H9 (cell line): ENCODE results near the gene MMRN2. TPM values are rescaled to one million over a fixed set of nuclear protein-coding genes. Genes with fewer than 3 reads are reported as not detected.

ENCODE experiments used
- DNase-seq: peaks from one replicate; pipeline ENCODE4 v3.0.0-alpha.2; 2017
- H2AFZ ChIP-seq: one replicate; pipeline ENCODE4 v1.6.1; 2013; ENCODE audit warnings: mild to moderate bottlenecking, low read length, control low read depth, moderate library complexity
- H2AK5ac ChIP-seq: 2 replicates; pipeline ENCODE4 v1.6.1; 2013; ENCODE audit warnings: low read length, control low read depth, mixed read lengths; ENCODE audit not compliant: insufficient read length
- H2BK120ac ChIP-seq: one replicate; pipeline ENCODE4 v1.6.1; 2013; ENCODE audit warnings: low read depth, mild to moderate bottlenecking, low read length, control low read depth, inconsistent platforms; ENCODE audit not compliant: poor library complexity, severe bottlenecking
- H2BK12ac ChIP-seq: 2 replicates; pipeline ENCODE4 v1.6.1; 2013; ENCODE audit warnings: low read length, control low read depth, mixed read lengths, low read depth; ENCODE audit not compliant: insufficient read length
- H2BK15ac ChIP-seq: 2 replicates; pipeline ENCODE4 v1.6.1; 2013; ENCODE audit warnings: low read depth, low read length, control low read depth
- H2BK20ac ChIP-seq: one replicate; pipeline ENCODE4 v1.6.1; 2013; ENCODE audit warnings: low read depth, mild to moderate bottlenecking, low read length, control low read depth, inconsistent platforms; ENCODE audit not compliant: poor library complexity, severe bottlenecking
- H2BK5ac ChIP-seq: 2 replicates; pipeline ENCODE4 v1.6.1; 2013; ENCODE audit warnings: low read length, control low read depth, mixed read lengths; ENCODE audit not compliant: insufficient read length
- H3K14ac ChIP-seq: 2 replicates; pipeline ENCODE4 v1.6.1; 2013; ENCODE audit warnings: low read length, control low read depth; ENCODE audit not compliant: insufficient read depth
- H3K18ac ChIP-seq: 2 replicates; pipeline ENCODE4 v1.6.1; 2013; ENCODE audit warnings: low read depth, mild to moderate bottlenecking, mixed read lengths, low read length, control low read depth; ENCODE audit not compliant: insufficient read length
- H3K23ac ChIP-seq: 2 replicates; pipeline ENCODE4 v1.6.1; 2013; ENCODE audit warnings: low read length, control low read depth, mixed read lengths, low read depth; ENCODE audit not compliant: insufficient read length
- H3K23me2 ChIP-seq: 2 replicates; pipeline ENCODE4 v1.6.1; 2013; ENCODE audit warnings: low read depth, mild to moderate bottlenecking, mixed read lengths, low read length, control low read depth; ENCODE audit not compliant: insufficient read length, poor library complexity, severe bottlenecking
- H3K27ac ChIP-seq: 2 replicates; pipeline ENCODE4 v1.5.1; 2013; ENCODE audit warnings: low read length, control low read depth, mixed read lengths, low read depth; ENCODE audit not compliant: insufficient read length
- H3K27me3 ChIP-seq: 2 replicates; pipeline ENCODE4 v1.6.1; 2013; ENCODE audit warnings: low read length, control low read depth, inconsistent platforms; ENCODE audit not compliant: insufficient read depth
- H3K4ac ChIP-seq: 2 replicates; pipeline ENCODE4 v1.6.1; 2013; ENCODE audit warnings: low read depth, mild to moderate bottlenecking, control low read depth, inconsistent platforms, low read length, moderate library complexity
- H3K4me1 ChIP-seq: 2 replicates; pipeline ENCODE4 v1.6.1; 2013; ENCODE audit warnings: low read length, control low read depth, inconsistent platforms; ENCODE audit not compliant: insufficient read depth
- H3K4me2 ChIP-seq: 2 replicates; pipeline ENCODE4 v1.6.1; 2013; ENCODE audit warnings: low read length, control low read depth, mixed read lengths; ENCODE audit not compliant: insufficient read length, insufficient read depth
- H3K56ac ChIP-seq: 2 replicates; pipeline ENCODE4 v1.6.1; 2013; ENCODE audit warnings: low read depth, mild to moderate bottlenecking, mixed read lengths, low read length, control low read depth; ENCODE audit not compliant: insufficient read length
- H3K79me1 ChIP-seq: 2 replicates; pipeline ENCODE4 v1.6.1; 2013; ENCODE audit warnings: low read depth, mild to moderate bottlenecking, moderate library complexity, low read length, control low read depth, inconsistent platforms; ENCODE audit not compliant: insufficient read depth, poor library complexity, severe bottlenecking
- H3K79me2 ChIP-seq: 2 replicates; pipeline ENCODE4 v1.6.1; 2013; ENCODE audit warnings: low read length, control low read depth, inconsistent platforms; ENCODE audit not compliant: insufficient read depth
- H3K9ac ChIP-seq: 2 replicates; pipeline ENCODE4 v1.6.1; 2013; ENCODE audit warnings: low read length, control low read depth, mixed read lengths; ENCODE audit not compliant: insufficient read length; ENCODE audit errors: extremely low read depth
- H3K9me3 ChIP-seq: one replicate; pipeline ENCODE4 v1.6.1; 2013; ENCODE audit warnings: low read depth, low read length, inconsistent platforms; ENCODE audit not compliant: control insufficient read depth
- H3T11ph ChIP-seq: one replicate; pipeline ENCODE4 v1.6.1; 2013; ENCODE audit warnings: mild to moderate bottlenecking, low read length, control low read depth, inconsistent platforms
- H4K20me1 ChIP-seq: one replicate; pipeline ENCODE4 v1.6.1; 2013; ENCODE audit not compliant: control insufficient read depth, insufficient read length, insufficient read depth
- H4K5ac ChIP-seq: 2 replicates; pipeline ENCODE4 v1.6.1; 2013; ENCODE audit warnings: low read depth, mild to moderate bottlenecking, mixed read lengths, low read length, control low read depth; ENCODE audit not compliant: insufficient read length
- H4K8ac ChIP-seq: replicated peaks from 2 replicates; pipeline ENCODE4 v1.6.1; 2013; ENCODE audit warnings: low read length, control low read depth, mixed read lengths, low read depth; ENCODE audit not compliant: insufficient read length
- H4K91ac ChIP-seq: 2 replicates; pipeline ENCODE4 v1.6.1; 2013; ENCODE audit warnings: low read depth, mild to moderate bottlenecking, moderate library complexity, mixed read lengths, low read length, control low read depth; ENCODE audit not compliant: insufficient read length
- H3K27ac Mint-ChIP-seq, 3 experiments: 2 replicates in 2 of 3; 3 replicates in 1 of 3; pipeline ENCODE4 v1.8.0; 2020 to 2021; ENCODE audit warnings: mixed read lengths in 3 of 3, mild to moderate bottlenecking in 1 of 3, moderate library complexity in 1 of 3
- H3K27me3 Mint-ChIP-seq: 2 replicates; pipeline ENCODE4 v1.8.0; 2021; ENCODE audit warnings: low read depth, mild to moderate bottlenecking, moderate library complexity, mixed read lengths
- H3K36me3 Mint-ChIP-seq, 3 experiments: 2 replicates in 2 of 3; 3 replicates in 1 of 3; pipeline ENCODE4 v1.8.0; 2020 to 2021; ENCODE audit warnings: low read depth in 3 of 3, mixed read lengths in 3 of 3; ENCODE audit not compliant: insufficient read depth in 1 of 3
- H3K4me1 Mint-ChIP-seq, 2 experiments: 2 replicates each; pipeline ENCODE4 v1.8.0; 2020; ENCODE audit warnings: mixed read lengths in 2 of 2
- H3K4me3 Mint-ChIP-seq, 2 experiments: 2 replicates in 1 of 2; 3 replicates in 1 of 2; pipeline ENCODE4 v1.8.0; 2020 to 2021; ENCODE audit warnings: mild to moderate bottlenecking in 2 of 2, mixed read lengths in 2 of 2, moderate library complexity in 1 of 2
- H3K9me3 Mint-ChIP-seq, 2 experiments: 2 replicates in 1 of 2; 3 replicates in 1 of 2; pipeline ENCODE4 v1.8.0; 2020; ENCODE audit warnings: mild to moderate bottlenecking in 2 of 2, mixed read lengths in 2 of 2, moderate library complexity in 1 of 2
- CTCF ChIP-seq: fragments of 200-600 bp; sonication (generic); conservative IDR thresholded peaks from 3 replicates; pipeline ENCODE4 v1.8.0; 2021; ENCODE audit warnings: antibody characterized with exemption, mild to moderate bottlenecking
- WGBS: extraction: QIAGEN DNeasy Blood & Tissue Kit; methylation state at CpG from one replicate; pipeline ENCODE4 v1.1.7; 2013; ENCODE audit warnings: missing lambda C conversion rate, low lambda C conversion rate, mixed read lengths; ENCODE audit not compliant: insufficient read length; ENCODE audit errors: extremely low coverage; 5-methylcytosine and 5-hydroxymethylcytosine counted together
- total RNA-seq: library from RNA; stranded (reverse); gene quantifications from 2 replicates; pipeline ENCODE4 v1.2.1, GENCODE V29; 2021

Gene MMRN2
- total RNA-seq, 1 experiment from 2014 or later: 1.0 TPM

- Histone ChIP-seq H3T11ph (no peak overlapping the region), H2AFZ (no peak overlapping the region), H2BK20ac (no peak overlapping the region), H3K9ac (no peak overlapping the region), H2BK12ac (no peak overlapping the region), H3K9me3 (no peaks in the 10 kb centered on the region), H3K79me1 (no peaks in the 10 kb centered on the region), H2BK5ac (no peak overlapping the region), H3K23me2 (no peaks in the 10 kb centered on the region), H3K79me2 (no peaks in the 10 kb centered on the region), H4K91ac (no peak overlapping the region), H4K20me1 (no peaks in the 10 kb centered on the region), H2BK120ac (no peak overlapping the region), H3K4me1 (peaks cover 3% of the 10 kb centered on the region; the same call in 1 of the 2 replicates), H4K5ac (no peak overlapping the region), H3K4me2 (no peak overlapping the region), H3K4ac (no peak overlapping the region), H2AK5ac (no peak overlapping the region), H3K23ac (no peak overlapping the region), H3K14ac (no peak overlapping the region), H3K56ac (no peak overlapping the region), H3K27me3 (no peaks in the 10 kb centered on the region), H3K27ac (no peak overlapping the region), H2BK15ac (no peak overlapping the region), H4K8ac (no peak overlapping the region), H3K18ac (no peak overlapping the region)
- Mint-ChIP-seq H3K4me3 (no peak overlapping the region), H3K27ac (peak overlapping the region in 1 of 3 experiments; percentile 3; a peak in 2 of 7 replicates), H3K36me3 (peaks cover 0 to 5% (median 2%) of the 10 kb centered on the region in 3 experiments; a peak in 4 of 7 replicates), H3K27me3 (peaks cover 5% of the 10 kb centered on the region), H3K9me3 (peaks cover 3 to 8% of the 10 kb centered on the region in 2 experiments; a peak in 4 of 5 replicates), H3K4me1 (peaks cover 18 to 24% of the 10 kb centered on the region in 2 experiments)
- TF ChIP-seq CTCF: no peak
- no CpG with 5 or more reads among the region's 13 CpGs for WGBS
- DNase-seq: peak; percentile 22
Measured at GRCh38 chr10:86946213-86947155, 10.9 kb downstream of the MMRN2 start.
